Muscle of arm (tissue), 12 donors: ENCODE results near the gene SPEF2. TPM values are rescaled to one million over a fixed set of nuclear protein-coding genes. Genes with fewer than 3 reads are reported as not detected.
A peak's percentile ranks its signal among the peaks of the same experiment; 100 is the strongest.
"Not testable (repeated sequence)": the region's sequence is repeated elsewhere in the genome, so short reads cannot be mapped to it uniquely, and the experiment has no call there.

Experiments
- DNase-seq: peaks from one replicate; pipeline ENCODE4 v3.0.0-alpha.2; 2013
- polyA plus RNA-seq, 12 donors: library from polyadenylated mRNA; unstranded; fragments of 120-200 nt; gene quantifications; one replicate each; pipeline ENCODE4 v1.2.1, GENCODE V29; 2013; ENCODE audit not compliant: insufficient read length in 12 of 12

Gene SPEF2
- polyA plus RNA-seq, 12 donors = 4.8 to 23.2 (median 11.1) TPM; not detected in 1

DNA sequence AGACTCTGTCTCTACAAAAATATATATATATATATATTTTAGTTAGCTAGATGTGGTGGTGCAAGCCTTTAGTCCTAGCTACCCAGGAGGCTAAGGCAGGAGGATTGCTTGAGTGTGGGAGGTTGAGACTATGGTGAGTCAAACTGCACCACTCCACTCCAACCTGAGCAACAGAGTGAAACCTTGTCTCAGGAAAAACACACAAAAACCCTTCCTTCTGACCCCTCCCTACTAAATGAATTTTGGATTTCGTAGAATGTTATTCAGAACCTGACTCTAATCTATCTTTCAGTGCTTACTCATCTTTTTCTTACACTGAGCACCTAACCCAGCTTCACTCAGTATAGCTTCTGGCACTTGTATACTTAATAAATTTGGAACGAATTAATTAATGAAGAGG lies 203.8 kb downstream of the SPEF2 start:
- DNase-seq = no peak

DNA sequence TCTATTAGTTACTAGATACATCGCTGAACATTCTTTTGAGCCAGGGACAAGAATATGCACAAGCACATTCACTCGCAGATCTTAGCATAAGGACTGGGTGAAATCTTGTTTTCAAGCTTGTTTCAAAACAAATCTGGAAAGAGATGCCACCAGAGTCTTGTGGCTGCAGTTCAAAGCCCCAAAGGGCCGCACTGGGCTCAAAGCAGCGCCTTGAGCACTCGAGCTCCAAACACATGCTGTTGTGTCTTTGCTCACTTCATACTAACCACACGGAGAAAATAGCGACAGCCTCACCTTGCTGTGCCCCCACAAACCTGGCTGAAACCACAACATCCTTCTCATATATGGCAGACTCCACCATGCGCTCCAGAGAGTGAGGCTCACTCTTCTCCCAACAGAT lies 204.8 kb downstream of the SPEF2 start:
- DNase-seq = no peak

DNA sequence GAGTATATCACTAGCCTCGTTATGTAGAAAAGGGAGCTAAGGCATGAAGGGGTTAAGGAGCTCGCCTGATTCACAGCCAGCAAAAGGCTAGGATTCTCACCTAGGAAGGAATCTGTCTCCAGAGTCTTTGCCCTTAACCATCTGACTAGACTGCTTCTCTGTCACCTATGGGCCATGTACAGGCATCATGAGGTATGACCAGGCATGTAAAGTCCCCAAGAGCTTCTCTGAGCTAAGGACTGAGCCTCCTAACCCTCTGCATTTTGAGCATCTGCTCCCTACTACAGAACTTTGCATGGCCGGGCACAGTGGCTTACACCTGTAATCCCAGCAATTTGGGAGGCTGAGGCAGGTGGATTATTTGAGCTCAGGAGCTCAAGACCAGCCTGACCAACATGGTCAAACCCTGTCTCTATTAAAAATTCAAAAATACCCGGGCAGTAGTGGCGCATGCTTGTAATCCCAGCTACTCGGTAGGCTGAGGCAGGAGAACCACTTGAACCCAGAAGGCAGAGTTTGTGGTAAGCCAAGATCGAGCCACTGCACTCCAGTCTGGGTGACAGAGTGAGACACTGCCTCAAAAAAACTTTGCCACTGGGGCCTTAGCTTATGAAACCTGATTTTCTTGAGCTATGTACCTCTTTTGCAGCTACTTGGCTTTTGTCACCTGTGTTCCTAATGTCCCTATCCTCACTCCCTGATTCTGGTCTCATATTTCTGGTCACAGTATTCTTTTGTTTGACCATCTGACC lies 205.9 kb downstream of the SPEF2 start:
- DNase-seq = no peak

DNA sequence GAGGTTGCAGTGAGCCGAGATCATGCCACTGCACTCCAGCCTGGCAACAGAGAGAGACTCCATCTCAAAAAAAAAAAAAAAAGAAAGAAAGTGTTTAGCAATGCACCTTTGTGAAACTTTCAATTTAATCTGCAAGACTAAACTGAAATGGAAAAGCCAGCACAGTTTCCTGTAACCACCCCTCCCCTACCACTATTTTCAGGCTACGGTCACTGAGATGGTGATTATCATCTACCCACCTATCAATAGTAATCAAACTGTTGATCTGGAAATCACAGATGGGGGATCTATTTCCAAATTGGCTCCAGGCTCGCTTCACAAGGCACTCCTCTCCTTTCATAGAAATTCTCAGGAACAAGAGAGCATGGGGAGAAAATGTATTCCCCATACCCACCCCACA lies 208.4 kb downstream of the SPEF2 start:
- DNase-seq = no peak

DNA sequence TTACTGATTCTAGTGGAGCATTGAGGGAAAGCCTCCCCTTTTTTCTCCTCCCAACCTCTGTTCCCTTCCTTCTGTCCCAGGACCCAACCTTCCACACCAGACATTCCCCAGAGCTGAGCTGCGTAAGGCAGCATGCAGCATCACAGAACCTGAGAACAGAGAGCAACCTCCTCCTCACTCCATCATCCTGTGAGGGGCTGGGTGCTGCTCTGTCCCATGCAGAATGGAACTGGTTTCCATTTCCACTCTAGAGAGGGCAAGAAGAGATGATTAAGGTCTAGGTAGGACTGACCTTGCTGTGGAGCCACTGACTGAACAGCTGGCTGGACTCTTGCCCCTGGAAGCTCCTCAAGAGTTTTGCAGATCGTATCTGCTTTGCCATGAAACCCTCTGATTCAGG lies 208.9 kb downstream of the SPEF2 start:
- DNase-seq = no peak

DNA sequence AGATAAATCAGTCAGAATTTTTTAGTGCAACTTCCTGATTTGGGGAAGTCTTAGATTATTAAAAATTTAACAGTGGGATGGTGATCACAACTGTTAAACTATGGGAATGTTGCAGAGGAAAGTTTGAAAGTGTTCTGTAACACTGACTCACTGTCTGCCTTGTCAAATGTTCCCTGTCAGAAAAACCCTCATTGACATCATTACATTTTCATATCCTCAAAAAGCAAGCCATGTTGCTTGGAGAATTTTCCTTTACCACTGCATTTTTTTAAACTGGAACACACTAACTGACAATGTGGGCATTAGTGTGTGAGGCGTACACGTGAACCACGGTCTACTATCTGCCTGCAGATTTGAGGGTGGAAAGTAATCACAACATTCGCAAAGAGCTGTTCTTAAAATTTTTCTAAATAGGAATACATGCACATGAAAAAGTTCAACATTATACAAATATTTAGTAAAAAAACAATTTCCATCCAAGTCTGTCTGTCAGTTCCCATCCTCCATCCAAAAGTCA lies 210.5 kb downstream of the SPEF2 start:
- no peak for DNase-seq

DNA sequence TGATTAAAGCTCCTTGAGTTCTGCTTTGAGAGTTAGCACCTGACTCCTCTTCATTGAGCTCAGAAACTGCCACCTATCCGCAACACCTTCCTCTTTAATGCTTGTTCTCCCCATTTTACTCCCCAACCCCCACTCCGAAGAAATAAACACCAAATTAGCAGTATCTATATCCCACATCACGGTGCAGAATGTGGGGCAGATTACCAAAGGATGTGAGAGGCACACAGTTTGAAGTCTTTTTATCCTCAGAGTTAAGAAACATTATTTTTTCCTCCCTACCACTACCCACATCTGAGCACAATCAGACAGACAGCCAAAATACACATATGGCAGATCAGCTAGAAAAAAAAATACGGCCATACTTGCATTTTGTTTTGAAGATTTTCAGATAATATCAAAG lies 212.9 kb downstream of the SPEF2 start:
- DNase-seq = no peak

DNA sequence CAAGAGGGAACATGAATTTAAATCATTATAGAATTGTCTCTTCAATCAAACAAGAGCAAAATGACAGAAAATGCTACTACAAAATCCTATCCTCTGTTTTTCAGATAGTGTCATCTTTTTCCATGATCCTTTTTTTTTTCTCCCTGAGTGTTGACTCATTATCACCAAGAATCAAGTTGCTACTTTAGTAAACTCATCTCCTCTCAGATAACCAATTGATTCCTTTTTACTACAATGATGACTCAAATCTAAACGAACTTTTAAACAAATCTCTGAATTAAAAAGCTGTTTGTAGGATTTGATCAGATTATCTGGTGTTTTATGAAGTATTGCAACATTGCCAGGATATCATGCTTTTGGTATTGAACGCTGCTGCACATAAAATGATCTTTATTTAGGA lies 215.1 kb downstream of the SPEF2 start:
- no peak for DNase-seq

DNA sequence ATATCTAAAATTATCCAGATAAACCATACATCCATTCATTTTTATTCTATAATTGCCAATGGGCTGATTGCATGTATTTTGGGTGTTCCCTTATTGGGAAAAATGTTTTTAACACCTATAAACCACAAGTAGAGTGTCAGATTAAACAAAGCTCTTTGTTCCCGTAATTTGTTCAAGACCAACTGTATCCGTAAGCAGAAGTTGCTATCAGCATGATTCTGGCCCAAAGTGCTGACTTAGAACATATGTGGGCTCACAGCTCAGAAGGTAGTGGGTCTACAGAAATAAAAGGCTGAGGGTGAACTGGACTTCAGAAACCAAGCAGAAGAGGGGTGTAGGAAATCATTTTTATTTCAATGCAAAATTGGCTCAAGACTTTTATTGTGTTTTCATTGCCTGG lies 215.6 kb downstream of the SPEF2 start:
- DNase-seq = no peak

DNA sequence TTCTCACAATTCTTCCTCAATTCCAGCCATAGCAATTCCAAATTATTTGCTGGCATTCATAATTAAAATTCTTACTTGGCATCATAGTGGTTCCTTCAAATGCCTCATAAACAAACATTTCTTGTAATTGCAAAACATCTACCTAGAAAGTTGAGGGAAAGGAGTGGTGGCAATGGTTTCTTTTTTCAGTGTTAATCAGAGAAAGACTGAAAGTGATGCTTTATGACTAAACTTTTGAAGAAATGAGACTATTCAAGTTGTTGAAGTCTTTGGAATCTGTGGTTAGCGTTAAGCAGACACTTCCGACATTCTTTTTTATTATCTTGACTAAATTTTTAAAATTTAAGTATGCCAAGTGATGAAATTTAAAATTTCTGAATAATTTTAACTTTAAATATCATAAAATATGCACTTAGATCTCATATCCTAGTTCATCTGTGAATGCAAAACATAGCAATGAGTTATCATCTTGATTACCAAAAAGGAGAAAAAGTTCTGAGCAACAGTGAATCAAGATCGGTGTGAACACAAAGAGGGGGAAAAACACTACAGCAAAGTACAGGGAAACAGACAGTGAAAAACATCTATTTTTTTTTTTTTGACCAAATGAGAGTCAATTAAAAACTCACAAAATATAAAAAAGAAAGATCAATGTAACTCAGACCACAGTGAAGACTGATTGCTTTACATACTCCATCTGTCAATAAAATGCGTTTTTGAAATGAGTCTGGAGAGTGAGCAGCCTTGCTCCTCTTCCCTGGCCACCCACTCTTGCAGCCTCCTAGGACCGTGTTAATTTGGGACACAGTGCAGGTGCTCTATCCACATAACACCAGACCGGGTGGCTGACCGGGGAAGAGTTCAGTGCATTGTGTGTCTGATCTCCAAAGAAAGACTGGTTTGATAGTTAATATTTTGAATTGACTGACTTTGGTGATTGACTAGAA lies 218.4 kb downstream of the SPEF2 start:
- no peak for DNase-seq

DNA sequence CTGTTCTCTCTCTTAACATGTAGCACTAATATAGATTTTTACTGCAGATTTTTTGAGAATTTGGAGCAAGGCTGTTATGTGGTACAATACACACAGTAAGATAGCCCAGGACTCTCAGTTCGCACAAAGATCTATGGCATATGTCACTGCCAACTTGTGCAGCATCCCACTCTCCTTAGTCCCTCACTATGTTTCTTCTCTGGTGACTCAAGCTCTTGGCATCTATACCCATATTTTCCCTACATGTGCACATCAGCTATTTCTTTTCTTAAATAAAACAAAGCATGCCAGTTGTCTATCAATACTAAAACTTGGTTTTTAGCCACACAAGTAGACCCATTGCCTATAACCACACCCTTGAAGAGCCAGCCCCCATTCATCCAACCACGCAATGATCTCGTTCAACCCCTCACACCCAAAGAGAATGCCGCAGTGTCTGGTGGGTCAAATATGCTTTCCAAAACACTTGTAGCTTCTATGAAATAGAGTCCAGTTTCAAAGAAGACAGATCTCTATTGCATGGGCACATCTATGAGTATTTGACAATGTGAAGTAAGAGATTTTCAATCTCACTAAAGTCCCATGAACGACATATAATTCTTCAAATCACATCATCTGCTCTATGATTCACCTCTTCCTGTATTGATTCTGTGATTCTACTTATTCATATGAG lies 220.8 kb downstream of the SPEF2 start:
- no peak for DNase-seq

DNA sequence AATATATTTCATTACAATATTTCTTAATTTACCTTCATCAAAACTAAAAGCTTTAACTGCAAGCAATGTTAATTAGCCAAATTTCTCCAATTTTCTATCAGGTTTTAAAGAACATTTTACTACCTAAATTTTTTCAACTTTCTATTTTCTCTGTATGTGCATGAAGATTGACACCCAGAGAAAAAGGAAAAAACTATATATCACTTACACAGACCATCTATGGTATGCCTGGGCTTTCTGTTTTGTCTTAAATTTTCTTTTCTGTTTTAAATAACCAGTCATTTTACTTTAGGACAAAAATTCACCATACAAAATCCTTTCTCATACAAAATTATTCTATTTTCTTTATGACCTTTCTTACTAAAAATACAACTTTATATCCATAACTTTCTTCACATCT lies 225.2 kb downstream of the SPEF2 start:
- DNase-seq = no peak

DNA sequence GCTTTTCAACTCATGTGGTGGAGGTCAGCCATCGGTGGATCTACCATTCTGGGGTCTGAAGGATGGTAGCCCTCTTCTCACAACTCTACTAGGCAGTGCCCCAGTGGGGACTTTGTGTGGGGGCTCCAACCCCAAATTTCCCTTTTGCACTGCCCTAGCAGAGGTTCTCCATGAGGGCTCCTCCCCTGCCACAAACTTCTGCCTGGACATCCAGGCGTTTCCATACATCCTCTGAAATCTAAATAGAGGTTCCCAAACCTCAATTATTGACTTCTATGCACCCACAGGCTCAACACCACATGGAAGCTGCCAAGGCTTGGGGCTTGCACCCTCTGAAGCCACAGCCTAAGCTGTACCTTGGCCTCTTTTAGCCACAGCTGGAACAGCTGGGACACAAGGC lies 227.8 kb downstream of the SPEF2 start:
- DNase-seq = not testable (repeated sequence)

DNA sequence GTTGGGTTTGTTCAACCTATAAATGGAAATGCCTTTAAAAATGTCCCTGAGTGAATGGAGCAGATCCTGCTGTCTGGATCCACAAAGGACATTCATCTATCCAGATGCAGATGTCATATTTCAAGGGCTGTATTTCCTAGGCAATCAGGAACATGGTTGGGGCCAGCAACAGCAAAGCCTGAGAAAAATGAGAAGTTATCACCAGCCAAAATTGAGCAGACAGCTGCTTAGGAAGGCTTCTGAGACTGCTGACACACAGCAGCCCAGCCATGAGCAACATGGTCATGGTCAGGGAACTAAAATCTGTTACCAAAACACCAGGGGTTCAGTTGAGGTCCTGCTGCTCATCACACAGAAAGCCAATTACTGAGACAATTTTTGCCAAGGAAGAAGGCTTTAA lies 229.8 kb downstream of the SPEF2 start:
- DNase-seq = no peak

DNA sequence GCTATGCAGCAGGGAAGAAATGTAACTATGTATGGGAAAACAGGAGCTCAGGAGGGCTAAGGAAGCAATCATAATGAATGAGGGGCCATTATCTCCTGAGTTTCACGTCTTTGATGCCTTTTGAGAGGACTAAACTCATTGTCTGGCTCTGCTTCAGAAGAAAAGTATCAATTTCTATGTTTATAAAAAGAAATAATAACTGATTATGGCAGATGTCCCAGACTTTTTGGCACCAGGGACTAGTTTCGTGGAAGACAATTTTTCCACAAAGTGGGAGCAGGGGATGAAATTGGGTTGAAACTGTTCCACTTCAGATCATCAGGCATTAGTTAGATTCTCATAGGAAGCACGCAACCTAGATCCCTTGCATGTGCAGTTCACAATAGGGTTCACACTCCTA lies 230.3 kb downstream of the SPEF2 start:
- DNase-seq = peak; percentile 35

DNA sequence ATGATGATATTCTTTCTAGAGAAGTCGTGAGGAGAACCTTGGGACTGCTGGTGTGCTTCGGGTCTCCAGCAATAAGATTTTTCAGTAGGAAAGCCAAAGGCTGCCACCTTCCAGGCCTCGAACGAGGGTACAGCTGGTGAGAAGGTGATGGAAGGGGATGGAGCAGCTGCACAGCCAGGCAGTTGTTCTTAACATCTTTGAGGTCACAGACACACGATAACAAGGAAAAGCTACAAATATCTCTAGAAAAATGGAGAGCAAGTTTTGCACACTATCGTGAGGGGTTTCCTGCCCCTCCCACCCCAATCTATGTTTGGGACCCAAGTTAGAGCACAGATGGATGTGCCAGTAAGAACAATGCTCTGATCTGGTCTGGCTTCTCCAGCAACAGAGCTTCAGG lies 232.2 kb downstream of the SPEF2 start:
- no peak for DNase-seq

DNA sequence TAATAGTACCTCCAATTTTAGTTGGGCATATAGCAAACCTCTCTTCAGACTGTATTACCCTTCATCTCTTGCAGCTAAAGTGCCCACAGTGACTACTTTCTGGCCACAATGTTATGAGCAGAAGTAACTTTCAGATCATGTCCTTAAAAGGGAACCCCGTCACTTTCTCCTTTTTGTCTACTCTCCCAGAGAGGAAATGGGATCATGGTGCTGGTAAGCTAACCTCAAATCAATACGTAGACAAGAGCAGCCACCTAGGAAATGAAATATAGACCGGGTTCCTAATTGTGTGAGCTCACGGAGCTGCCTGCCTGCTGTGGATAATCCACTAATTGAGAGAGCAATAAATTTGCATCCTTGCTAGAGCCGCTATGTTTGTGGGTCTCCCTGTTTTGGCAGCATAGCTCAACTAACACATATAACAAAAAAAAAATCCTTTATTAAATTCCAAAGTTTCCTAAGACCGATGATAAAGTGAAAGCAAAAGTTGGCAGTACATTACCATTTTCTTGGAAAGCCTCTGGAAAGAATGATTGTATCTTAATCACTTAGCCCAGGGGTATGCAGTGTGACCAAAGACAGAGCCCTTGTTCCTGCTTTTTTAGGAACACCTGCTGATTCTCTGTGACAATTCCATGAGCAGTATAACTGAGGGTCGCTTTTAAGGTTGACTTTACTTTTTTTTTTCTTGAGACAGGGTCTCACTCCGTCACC lies 233.5 kb downstream of the SPEF2 start:
- DNase-seq = peak; percentile 25

DNA sequence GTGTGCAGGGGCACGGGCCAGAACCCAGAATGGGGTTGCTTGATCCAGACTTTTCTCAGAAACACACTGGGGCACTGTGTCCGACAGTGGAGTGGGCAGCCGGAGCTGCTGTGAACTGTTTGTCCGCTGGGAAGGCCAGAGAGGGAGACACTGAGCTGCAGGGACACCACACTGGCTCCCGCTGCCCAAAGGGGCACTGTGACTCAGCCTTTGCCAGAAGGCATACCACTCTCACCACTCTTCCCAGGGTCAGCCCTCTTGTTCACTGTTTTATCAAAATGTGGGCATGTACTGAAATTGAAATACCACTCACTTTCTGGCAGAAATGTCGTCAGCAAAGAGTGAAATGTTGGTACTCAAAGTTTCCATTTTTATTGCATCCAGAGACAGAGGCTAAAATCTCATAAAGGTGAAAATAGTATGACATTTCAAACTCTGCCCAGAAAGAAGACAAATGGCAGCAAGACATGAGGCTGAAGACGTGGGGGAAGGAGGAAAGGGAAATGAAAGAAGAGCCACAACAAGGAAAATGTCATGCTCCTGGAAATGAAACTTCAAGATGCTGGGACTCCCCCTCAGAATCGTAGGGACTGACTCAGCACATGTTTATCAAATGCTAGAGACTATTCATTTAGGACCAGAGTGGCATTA lies 234.5 kb downstream of the SPEF2 start:
- DNase-seq = no peak

DNA sequence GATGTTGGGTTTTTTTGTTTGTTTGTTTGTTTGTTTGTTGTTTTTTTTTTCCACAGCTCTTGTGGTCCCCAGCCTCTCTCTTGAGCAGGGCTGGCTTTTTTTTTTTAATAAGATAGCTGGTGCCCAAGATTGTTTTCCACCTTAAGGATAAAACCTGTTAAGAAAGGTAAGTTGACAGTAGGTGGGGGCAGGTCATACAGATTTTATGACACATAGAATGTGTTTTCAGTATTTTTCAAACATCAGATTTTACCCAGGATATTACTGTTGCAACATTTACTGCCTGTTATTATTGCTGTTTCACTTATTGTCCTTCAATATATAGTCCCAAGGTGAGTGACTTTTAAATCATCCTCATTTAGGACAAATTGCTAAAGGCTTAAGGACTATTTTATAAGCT lies 235.1 kb downstream of the SPEF2 start:
- DNase-seq = no peak

DNA sequence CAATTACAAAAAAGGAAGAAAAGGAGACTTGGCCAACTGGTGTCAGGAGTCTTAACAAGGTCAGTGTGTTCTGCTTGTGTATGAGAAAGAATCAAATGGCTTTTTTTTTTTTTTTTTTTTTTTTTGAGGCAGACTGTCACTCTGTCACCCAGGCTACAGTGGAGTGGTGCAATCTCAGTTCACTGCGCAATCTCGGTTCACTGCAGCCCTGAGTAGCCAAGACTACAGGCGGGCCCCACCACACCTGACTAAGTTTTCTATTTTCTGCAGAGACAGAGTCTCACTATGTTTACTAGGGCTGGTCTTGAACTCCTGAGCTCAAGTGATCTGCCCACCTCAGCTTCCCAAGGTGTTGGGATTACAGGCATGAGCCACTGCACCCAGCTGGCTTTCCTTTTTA lies 236.0 kb downstream of the SPEF2 start:
- no peak for DNase-seq

DNA sequence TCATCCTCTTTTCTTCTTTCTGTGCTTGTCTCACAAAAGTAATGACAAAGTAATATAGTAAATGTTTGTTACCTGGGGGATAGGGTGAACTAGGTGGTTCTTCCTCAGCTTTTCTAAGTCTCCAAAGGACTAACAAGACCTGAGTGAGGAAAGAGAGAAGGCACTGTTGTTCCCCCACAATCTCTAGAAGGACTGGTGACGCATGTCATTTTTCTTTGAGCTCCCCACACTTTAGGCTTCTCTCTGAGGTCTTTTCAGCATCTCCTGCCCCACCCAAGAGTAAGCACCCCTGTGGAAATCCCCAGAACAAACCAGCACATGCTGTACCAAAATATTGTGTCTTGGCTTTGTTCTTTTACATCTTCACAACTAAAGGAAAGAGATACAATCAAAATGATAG lies 236.6 kb downstream of the SPEF2 start:
- no peak for DNase-seq
